GM12872 (cell line): Measurements from ENCODE around the gene UPK3A.

Source experiments
- TF ChIP-seq, protein P1 (sequence below): IDR thresholded peaks from 3 replicates; pipeline ENCODE4 v1.5.1; 2011; ENCODE audit warnings: low read depth, mild to moderate bottlenecking, low read length, moderate library complexity; ENCODE audit not compliant: insufficient read depth

The UPK3A gene

DNA sequence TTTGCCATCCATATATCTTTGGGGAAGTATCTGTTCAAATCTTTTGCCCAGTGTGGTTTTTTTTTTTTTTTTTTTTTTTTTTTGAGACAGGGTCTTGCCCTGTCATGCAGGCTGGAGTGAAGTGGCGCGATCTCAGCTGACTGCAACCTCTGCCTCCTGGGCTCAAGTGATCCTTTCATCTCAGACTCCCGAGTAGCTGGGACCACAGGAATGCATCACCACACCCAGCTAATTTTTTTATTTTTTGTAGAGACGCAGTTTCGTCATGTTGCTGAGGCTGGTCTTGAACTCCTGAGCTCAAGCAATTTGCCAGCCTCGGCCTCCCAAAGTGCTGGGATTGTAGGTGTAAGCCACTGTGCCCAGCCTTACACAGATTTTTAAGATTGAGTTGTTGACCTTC, 20.2 kb downstream of the UPK3A start:
- TF ChIP-seq, protein P1, sequence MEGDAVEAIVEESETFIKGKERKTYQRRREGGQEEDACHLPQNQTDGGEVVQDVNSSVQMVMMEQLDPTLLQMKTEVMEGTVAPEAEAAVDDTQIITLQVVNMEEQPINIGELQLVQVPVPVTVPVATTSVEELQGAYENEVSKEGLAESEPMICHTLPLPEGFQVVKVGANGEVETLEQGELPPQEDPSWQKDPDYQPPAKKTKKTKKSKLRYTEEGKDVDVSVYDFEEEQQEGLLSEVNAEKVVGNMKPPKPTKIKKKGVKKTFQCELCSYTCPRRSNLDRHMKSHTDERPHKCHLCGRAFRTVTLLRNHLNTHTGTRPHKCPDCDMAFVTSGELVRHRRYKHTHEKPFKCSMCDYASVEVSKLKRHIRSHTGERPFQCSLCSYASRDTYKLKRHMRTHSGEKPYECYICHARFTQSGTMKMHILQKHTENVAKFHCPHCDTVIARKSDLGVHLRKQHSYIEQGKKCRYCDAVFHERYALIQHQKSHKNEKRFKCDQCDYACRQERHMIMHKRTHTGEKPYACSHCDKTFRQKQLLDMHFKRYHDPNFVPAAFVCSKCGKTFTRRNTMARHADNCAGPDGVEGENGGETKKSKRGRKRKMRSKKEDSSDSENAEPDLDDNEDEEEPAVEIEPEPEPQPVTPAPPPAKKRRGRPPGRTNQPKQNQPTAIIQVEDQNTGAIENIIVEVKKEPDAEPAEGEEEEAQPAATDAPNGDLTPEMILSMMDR: no peak

DNA sequence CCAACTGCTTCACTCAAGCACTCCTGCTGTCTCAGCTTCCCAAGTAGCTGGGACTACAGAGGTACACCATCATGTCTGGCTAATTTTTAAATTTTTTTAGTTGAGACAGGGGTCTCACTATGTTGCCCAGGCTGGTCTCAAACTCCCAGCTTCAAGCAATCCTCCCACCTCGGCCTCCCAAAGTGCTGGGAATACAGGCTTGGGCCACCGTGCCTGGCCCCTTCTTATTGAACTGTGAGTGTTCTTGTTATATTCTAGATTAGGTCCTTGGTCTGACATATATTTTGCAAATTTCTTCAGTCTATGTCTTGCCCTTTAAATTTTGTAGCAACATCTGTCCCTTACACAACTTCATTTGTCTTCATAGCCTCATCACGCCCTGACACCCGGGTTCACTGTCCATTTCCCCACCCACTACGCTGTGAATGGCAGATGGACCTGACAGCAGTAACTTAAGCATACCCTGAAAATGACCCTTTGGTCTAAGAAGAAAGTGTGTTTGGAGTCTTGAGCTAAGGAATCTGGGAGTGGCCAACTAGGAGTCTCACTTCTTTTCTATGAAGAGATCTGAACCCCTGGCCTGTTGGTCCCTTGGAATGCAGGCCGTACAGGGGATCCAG, 20.8 kb downstream of the UPK3A start:
- TF ChIP-seq, protein P1: no peak

DNA sequence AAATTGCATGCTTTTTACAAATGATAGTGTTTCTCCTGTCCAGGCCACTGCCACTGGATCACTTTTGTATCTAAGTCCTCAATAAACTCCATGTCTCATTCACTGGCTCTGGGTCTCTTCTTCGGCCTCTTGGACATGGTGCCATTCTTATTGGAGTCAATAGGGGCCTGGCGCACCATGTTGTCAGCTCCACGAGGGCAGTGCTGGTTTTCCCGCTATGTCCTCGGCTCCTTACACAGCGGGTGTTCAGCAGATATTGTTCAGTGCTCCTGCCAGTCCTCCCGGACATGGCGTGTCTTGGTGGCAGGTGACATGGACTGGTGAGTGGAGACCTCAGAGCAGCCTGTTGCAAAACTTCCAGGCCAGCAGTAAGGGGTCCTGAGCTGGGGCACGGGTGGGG, 21.4 kb downstream of the UPK3A start:
- TF ChIP-seq, protein P1: no peak

DNA sequence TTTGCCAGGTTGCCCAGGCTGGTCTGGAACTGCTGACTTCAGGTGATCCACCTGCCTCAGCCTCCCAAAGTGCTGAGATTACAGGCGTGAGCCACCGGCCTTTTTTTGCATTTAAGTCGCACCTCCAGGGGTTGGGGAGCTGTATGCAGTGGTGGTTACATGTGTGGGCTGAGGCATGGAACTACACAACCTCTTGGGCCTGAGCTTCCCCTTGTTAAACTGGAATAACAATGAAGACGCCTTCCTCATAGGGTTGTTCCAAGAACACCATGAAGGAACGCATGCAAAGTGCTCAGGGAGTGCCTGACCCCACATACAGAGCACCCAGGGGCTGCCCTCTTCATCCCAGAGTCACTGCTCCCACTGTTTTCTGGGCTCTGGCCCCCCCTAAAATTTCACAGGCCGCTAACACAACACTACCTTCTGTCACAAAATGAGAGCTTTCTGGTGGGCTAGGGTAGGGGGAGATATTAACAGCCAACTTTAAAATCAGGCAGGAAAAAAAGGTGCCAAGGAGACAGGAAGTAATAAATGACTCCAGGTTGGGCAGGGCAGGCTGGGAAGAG, 23.7 kb downstream of the UPK3A start:
- TF ChIP-seq, protein P1: no peak

DNA sequence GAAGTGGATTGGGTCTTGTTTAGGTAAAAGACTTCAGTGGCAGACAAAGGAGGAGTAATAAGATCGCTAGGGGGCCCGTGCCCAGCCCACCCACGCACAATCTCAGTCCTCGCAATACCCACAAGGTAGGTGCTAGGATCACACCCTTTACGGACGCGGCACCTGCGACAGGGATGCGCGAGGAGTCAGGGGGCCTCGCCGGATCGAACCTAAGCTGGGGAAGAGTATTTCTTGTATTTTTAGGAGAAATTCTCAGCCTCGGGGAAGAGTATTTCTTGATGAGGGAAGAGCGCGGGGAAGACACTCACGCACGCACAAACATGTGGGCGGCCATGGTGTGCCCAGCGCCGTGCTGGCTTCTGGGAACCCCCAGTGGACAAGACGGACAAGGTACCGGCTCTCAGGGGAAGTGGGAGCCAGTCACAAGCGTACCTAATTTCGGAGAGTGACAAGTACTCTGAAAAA, 24.2 kb downstream of the UPK3A start:
- TF ChIP-seq, protein P1: no peak

DNA sequence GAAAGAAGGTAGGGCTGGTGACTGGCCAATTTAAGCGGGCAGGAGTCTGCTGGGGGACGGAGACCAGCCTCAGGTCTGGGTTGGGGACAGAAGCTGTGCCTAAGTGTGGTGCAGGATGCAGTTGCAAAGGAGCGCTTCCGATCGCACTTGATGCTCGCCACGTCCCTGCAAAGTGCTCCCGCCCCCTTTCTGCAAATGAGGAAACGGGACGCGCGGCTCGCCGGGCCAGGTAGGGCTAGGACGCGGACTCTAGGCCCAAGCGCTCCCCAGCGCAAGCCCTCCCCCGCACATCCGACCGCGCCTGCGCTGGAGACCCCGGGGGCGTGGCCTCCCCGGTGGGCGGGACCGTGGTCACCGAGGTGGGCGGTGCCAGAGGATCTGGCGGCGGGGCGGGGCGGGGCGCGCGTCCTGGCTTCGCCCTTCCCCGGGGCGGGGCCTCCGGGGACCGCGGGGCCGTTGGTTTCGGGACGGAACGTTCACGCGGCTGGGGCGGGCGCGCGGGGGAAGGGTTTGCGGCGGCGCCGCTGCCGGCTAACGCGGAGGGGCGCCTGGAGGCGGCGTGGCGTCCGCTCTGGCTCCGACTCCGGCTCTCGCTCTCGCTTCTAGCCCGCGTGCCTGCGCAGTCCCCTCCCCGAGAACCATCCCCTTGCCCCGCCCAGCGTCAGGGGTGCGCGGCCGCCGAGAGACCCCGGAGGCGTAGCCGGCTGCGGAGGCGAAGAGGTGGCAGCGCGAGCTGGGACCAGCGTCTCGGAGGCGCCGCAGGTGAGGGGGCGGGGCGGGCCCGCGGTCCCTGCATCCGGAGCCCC, 24.9 kb downstream of the UPK3A start, which contains the start of gene FAM118A:
TSS of gene FAM118A (plus strand) at position 513 of the 806 bp plus-strand sequence. CDS start 12,446 bp downstream, outside the sequence.
- TF ChIP-seq, protein P1: no peak

DNA sequence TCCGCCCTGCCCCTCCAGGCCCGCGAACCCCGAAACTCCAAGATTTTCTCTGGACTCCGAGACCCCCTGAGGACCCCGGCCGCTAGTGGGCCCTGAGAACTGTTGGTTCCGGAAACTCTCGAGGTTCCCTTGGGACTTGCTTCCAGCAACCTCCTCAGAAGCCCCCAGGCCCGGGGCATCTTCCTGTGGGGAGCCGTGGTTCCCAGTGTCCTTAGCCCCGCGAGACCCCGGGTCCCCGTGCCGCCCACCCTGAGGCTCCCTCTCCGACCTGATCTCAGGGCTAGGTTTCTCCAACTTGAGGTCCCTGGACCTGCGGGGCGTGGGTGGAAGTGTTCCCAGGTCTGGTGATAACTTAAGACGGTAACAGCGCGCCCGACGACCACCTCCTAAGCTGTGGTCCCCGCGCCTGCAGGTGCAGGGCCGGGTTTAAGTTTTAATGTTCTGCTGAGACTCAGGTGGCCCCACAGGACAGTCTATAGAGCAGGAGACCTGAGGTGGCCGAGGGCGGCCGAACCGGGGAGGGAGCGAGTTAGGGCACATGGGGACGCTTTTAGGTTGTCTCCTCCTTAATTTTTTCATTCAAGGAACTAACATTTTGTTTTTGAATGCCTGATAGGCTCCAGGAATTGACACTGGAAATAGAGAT, 25.7 kb downstream of the UPK3A start:
- TF ChIP-seq, protein P1: no peak
